Ascending aorta (tissue), 2 donors: ENCODE results near the gene CEP85. TPM values are rescaled to one million over a fixed set of nuclear protein-coding genes. Genes with fewer than 3 reads are reported as not detected.

ENCODE experiments used
- DNase-seq, 2 donors: peaks; one replicate each; pipeline ENCODE4 v3.0.0-alpha.2; 2019; ENCODE audit warnings: low spot score in 2 of 2
- H3K27ac ChIP-seq, 2 donors: fragments of 200-600 bp; sonication (generic); one replicate each; pipeline ENCODE4 v1.5.1; 2016 to 2017; ENCODE audit warnings: mild to moderate bottlenecking in 1 of 2
- H3K27me3 ChIP-seq: fragments of 200-600 bp; sonication (generic); one replicate; pipeline ENCODE4 v1.5.1; 2017
- H3K36me3 ChIP-seq, 2 donors: fragments of 200-600 bp; sonication (generic); one replicate each; pipeline ENCODE4 v1.5.1; 2016
- H3K4me1 ChIP-seq, 2 donors: fragments of 200-600 bp; sonication (generic); one replicate each; pipeline ENCODE4 v1.5.1; 2016 to 2017; ENCODE audit warnings: mild to moderate bottlenecking in 1 of 2
- H3K4me3 ChIP-seq, 2 donors: fragments of 200-600 bp; sonication (generic); one replicate each; pipeline ENCODE4 v1.5.1; 2016 to 2017; ENCODE audit warnings: mild to moderate bottlenecking in 1 of 2
- H3K9me3 ChIP-seq, 2 donors: fragments of 200-600 bp; sonication (generic); one replicate each; pipeline ENCODE4 v1.5.1; 2016
- CTCF ChIP-seq, 3 experiments: fragments of 200-600 bp in 2 of 3; fragments of 450-650 bp in 1 of 3; sonication (generic) in 2 of 3; IDR thresholded peaks; one replicate each; pipeline ENCODE4 v1.5.1; 2016 to 2019; ENCODE audit warnings: antibody characterized with exemption in 3 of 3, mild to moderate bottlenecking in 1 of 3, moderate library complexity in 1 of 3
- intact Hi-C: fragments of 100-400 bp; cut with DNase I; formaldehyde crosslinking; loops from one replicate; pipeline ENCODE4 v1.15.1; 2023
- total RNA-seq: library from RNA; depleted of rRNA; stranded (reverse); fragments of >200 nt; gene quantifications from one replicate; pipeline ENCODE4 v1.1.0, GENCODE V29; 2016

CEP85 gene
- total RNA-seq, 1 donor from 2014 or later, result 5.0 TPM

- DNase-seq, result no peak
- H3K4me3 ChIP-seq, result no peak overlapping the region
- no peak overlapping the region for H3K27ac ChIP-seq
- H3K27me3 ChIP-seq, result no peaks in the 10 kb centered on the region
- no peaks in the 10 kb centered on the region for H3K36me3 ChIP-seq
- intact Hi-C loops, result no loop called here
- H3K9me3 ChIP-seq, result no peaks in the 10 kb centered on the region
- TF ChIP-seq CTCF (IDR thresholded peaks at IDR 0.05), result no peak
- no peaks in the 10 kb centered on the region for H3K4me1 ChIP-seq
These were observed 20.6 kb upstream of the CEP85 start for GRCh38 chr1:26213335-26213905.

- no peak for TF ChIP-seq CTCF (IDR thresholded peaks at IDR 0.05)
- no peak for DNase-seq
- H3K4me3 ChIP-seq, result no peak overlapping the region
- H3K36me3 ChIP-seq, result no peaks in the 10 kb centered on the region
- no peak overlapping the region for H3K27ac ChIP-seq
- H3K4me1 ChIP-seq, result no peaks in the 10 kb centered on the region
- no peaks in the 10 kb centered on the region for H3K9me3 ChIP-seq
- intact Hi-C loops, result no loop called here
- no peaks in the 10 kb centered on the region for H3K27me3 ChIP-seq
These were observed 18.8 kb upstream of the CEP85 start for GRCh38 chr1:26215246-26215645.

- no peak overlapping the region for H3K4me3 ChIP-seq
- H3K9me3 ChIP-seq, result no peaks in the 10 kb centered on the region
- no peak for TF ChIP-seq CTCF (IDR thresholded peaks at IDR 0.05)
- no peak for DNase-seq
- H3K27me3 ChIP-seq, result no peaks in the 10 kb centered on the region
- H3K36me3 ChIP-seq, result no peaks in the 10 kb centered on the region
- intact Hi-C loops, result no loop called here
- H3K4me1 ChIP-seq, result no peaks in the 10 kb centered on the region
- no peak overlapping the region for H3K27ac ChIP-seq
These were observed 15.0 kb upstream of the CEP85 start for GRCh38 chr1:26218906-26219494.

GRCh38 chr1:26220199-26220912 lies 13.6 kb upstream of the CEP85 start:
- Histone ChIP-seq H3K27me3 (no peaks in the 10 kb centered on the region), H3K4me1 (peaks cover 0 to 2% of the 10 kb centered on the region in 2 donors), H3K4me3 (no peak overlapping the region), H3K27ac (no peak overlapping the region), H3K36me3 (no peaks in the 10 kb centered on the region), H3K9me3 (no peaks in the 10 kb centered on the region)
- DNase-seq, result no peak
- intact Hi-C loops, result no loop called here
- TF ChIP-seq CTCF (IDR thresholded peaks at IDR 0.05), result no peak

GRCh38 chr1:26221094-26221493 lies 12.9 kb upstream of the CEP85 start:
- no peak overlapping the region for H3K4me3 ChIP-seq
- H3K4me1 ChIP-seq, result peaks cover 0 to 8% of the 10 kb centered on the region in 2 donors
- no peaks in the 10 kb centered on the region for H3K36me3 ChIP-seq
- H3K9me3 ChIP-seq, result no peaks in the 10 kb centered on the region
- no peak for TF ChIP-seq CTCF (IDR thresholded peaks at IDR 0.05)
- H3K27me3 ChIP-seq, result no peaks in the 10 kb centered on the region
- DNase-seq, result no peak
- intact Hi-C loops, result no loop called here
- H3K27ac ChIP-seq, result no peak overlapping the region
